SK-N-SH (cell line): ENCODE measurements around the gene ANKMY1. TPM values are rescaled to one million over a fixed set of nuclear protein-coding genes. Genes with fewer than 3 reads are reported as not detected.

Source experiments
- CTCF ChIA-PET: fragments of 300-600, 350-600 bp; formaldehyde crosslinking; extraction: SDS; loops from one replicate; lab custom pipeline; 2021; lab: Yijun Ruan, JAX
- POLR2A ChIA-PET: fragments of 350-600 bp; sonication (Branson Sonifier 250); formaldehyde crosslinking; extraction: SDS; loops from one replicate; lab custom pipeline; 2020; ENCODE audit warnings: antibody characterized with exemption, inconsistent platforms; lab: Yijun Ruan, JAX
- DNase-seq: peaks from one replicate; pipeline ENCODE4 v3.0.0; 2012
- H2AFZ ChIP-seq: fragments of 200-600 bp; sonication (generic); 2 replicates; pipeline ENCODE4 v1.8.1; 2016; ENCODE audit warnings: antibody characterized with exemption, mild to moderate bottlenecking, low read depth
- H3F3A ChIP-seq: fragments of 200-600 bp; sonication (generic); replicated peaks from 2 replicates; pipeline ENCODE3; 2016; ENCODE audit warnings: antibody characterized with exemption, mild to moderate bottlenecking; ENCODE audit not compliant: insufficient read depth
- H3K27ac ChIP-seq, 2 experiments: fragments of 200-500 bp in 1 of 2; fragments of 200-600 bp in 1 of 2; sonication (Bioruptor generic) in 1 of 2; sonication (generic), shearing (Covaris generic) in 1 of 2; 2 replicates each; pipeline versions ENCODE4 v1.5.1 to v1.6.1; 2014 to 2016; ENCODE audit warnings: low read depth in 2 of 2, inconsistent platforms in 1 of 2, low read length in 1 of 2, mild to moderate bottlenecking in 1 of 2, mixed read lengths in 1 of 2
- H3K27me3 ChIP-seq: fragments of 200-600 bp; sonication (generic), shearing (Covaris generic); 2 replicates; pipeline ENCODE4 v1.6.1; 2016; ENCODE audit warnings: mixed run types; ENCODE audit not compliant: insufficient read depth
- H3K36me3 ChIP-seq, 2 experiments: fragments of 200-500 bp in 1 of 2; fragments of 200-600 bp in 1 of 2; sonication (Bioruptor generic) in 1 of 2; sonication (generic) in 1 of 2; replicated peaks in 1 of 2; 2 replicates each; pipeline versions ENCODE3 to v1.5.1; 2014 to 2016; ENCODE audit warnings: low read length in 1 of 2, mild to moderate bottlenecking in 1 of 2; ENCODE audit not compliant: insufficient read depth in 2 of 2, control insufficient read depth in 1 of 2
- H3K4me1 ChIP-seq, 2 experiments: fragments of 200-500 bp in 1 of 2; fragments of 200-600 bp in 1 of 2; sonication (Bioruptor generic) in 1 of 2; sonication (generic), shearing (Covaris generic) in 1 of 2; 2 replicates each; pipeline versions ENCODE4 v1.5.1 to v1.6.1; 2014 to 2016; ENCODE audit warnings: low read depth in 1 of 2, low read length in 1 of 2, mixed run types in 1 of 2; ENCODE audit not compliant: insufficient read depth in 2 of 2, control insufficient read depth in 1 of 2
- H3K4me2 ChIP-seq: fragments of 200-600 bp; sonication (generic), shearing (Covaris generic); 2 replicates; pipeline ENCODE4 v1.6.1; 2017; ENCODE audit warnings: mixed run types
- H3K4me3 ChIP-seq, 2 experiments: fragments of 200-500 bp in 1 of 2; fragments of 200-600 bp in 1 of 2; sonication (Bioruptor generic) in 1 of 2; sonication (generic), shearing (Covaris generic) in 1 of 2; 2 replicates each; pipeline versions ENCODE4 v1.5.1 to v1.8.1; 2014 to 2016; ENCODE audit warnings: low read depth in 2 of 2, inconsistent platforms in 1 of 2, low read length in 1 of 2, mild to moderate bottlenecking in 1 of 2, mixed read lengths in 1 of 2, moderate library complexity in 1 of 2
- H3K79me2 ChIP-seq: fragments of 200-600 bp; sonication (generic); 2 replicates; pipeline ENCODE4 v1.8.1; 2017; ENCODE audit warnings: mild to moderate bottlenecking; ENCODE audit not compliant: insufficient read depth
- H3K9ac ChIP-seq: fragments of 200-600 bp; sonication (generic); 2 replicates; pipeline ENCODE4 v1.6.1; 2017; ENCODE audit warnings: mixed run types
- H3K9me2 ChIP-seq: fragments of 200-600 bp; sonication (generic); 2 replicates; pipeline ENCODE4 v1.6.1; 2017; ENCODE audit warnings: mixed run types
- H3K9me3 ChIP-seq: fragments of 200-600 bp; sonication (generic); 2 replicates; pipeline ENCODE4 v1.6.1; 2017; ENCODE audit warnings: mixed run types, mild to moderate bottlenecking, moderate library complexity
- H4K20me1 ChIP-seq: fragments of 200-600 bp; sonication (generic); 2 replicates; pipeline ENCODE4 v1.6.1; 2017; ENCODE audit warnings: mild to moderate bottlenecking, mixed run types; ENCODE audit not compliant: insufficient read depth
- ELF1 ChIP-seq: IDR thresholded peaks from 2 replicates; pipeline ENCODE4 v1.4.0; 2012
- EP300 ChIP-seq, 2 experiments: IDR thresholded peaks; 2 replicates each; pipeline versions ENCODE4 v1.4.0 to v1.6.1; 2012; ENCODE audit warnings: borderline replicate concordance in 1 of 2, low read depth in 1 of 2, low read length in 1 of 2
- FOSL2 ChIP-seq: IDR thresholded peaks from 2 replicates; pipeline ENCODE4 v1.4.0; 2012; ENCODE audit warnings: low read depth, mild to moderate bottlenecking, moderate library complexity, borderline replicate concordance
- FOXM1 ChIP-seq: IDR thresholded peaks from 2 replicates; pipeline ENCODE4 v1.4.0; 2012; ENCODE audit warnings: low read depth, mild to moderate bottlenecking
- GABPA ChIP-seq: IDR thresholded peaks from 2 replicates; pipeline ENCODE4 v1.4.0; 2012; ENCODE audit warnings: low read depth, mild to moderate bottlenecking
- GATA2 ChIP-seq: sonication (generic); formaldehyde crosslinking; IDR thresholded peaks from 2 replicates; pipeline ENCODE4 v1.5.0; 2020; ENCODE audit warnings: mild to moderate bottlenecking, missing genetic modification reagents
- IRF3 ChIP-seq: fragments of 150-350 bp; IDR thresholded peaks from 2 replicates; pipeline ENCODE4 v1.6.1; 2016; ENCODE audit warnings: mild to moderate bottlenecking, low read depth, low read length
- MAX ChIP-seq: IDR thresholded peaks from 2 replicates; pipeline ENCODE4 v1.4.0; 2012; ENCODE audit warnings: low read depth
- MXI1 ChIP-seq: IDR thresholded peaks from 2 replicates; pipeline ENCODE4 v1.6.1; 2012; ENCODE audit warnings: mild to moderate bottlenecking, low read depth, low read length, improper control_type of control experiment
- PBX3 ChIP-seq: IDR thresholded peaks from 2 replicates; pipeline ENCODE4; 2012
- RAD21 ChIP-seq: IDR thresholded peaks from 2 replicates; pipeline ENCODE4 v1.6.1; 2012; ENCODE audit warnings: mild to moderate bottlenecking, low read length
- RCOR1 ChIP-seq: fragments of 150-350 bp; IDR thresholded peaks from 2 replicates; pipeline ENCODE4 v1.6.1; 2017; ENCODE audit warnings: antibody characterized with exemption, low read length
- SIN3A ChIP-seq: IDR thresholded peaks from 2 replicates; pipeline ENCODE4 v1.6.1; 2012; ENCODE audit warnings: low read depth, mild to moderate bottlenecking, low read length, moderate library complexity, borderline replicate concordance
- SMC3 ChIP-seq: IDR thresholded peaks from 2 replicates; pipeline ENCODE4 v1.6.1; 2012; ENCODE audit warnings: low read depth, low read length, improper control_type of control experiment
- TAF1 ChIP-seq: IDR thresholded peaks from 2 replicates; pipeline ENCODE4 v1.6.1; 2012; ENCODE audit warnings: low read depth, mild to moderate bottlenecking, low read length, moderate library complexity, borderline replicate concordance
- TEAD4 ChIP-seq: IDR thresholded peaks from 2 replicates; pipeline ENCODE4 v1.4.0; 2012; ENCODE audit warnings: mild to moderate bottlenecking, borderline replicate concordance; ENCODE audit not compliant: insufficient read depth
- USF1 ChIP-seq: IDR thresholded peaks from 2 replicates; pipeline ENCODE4 v1.4.0; 2012; ENCODE audit warnings: low read depth, borderline replicate concordance
- USF2 ChIP-seq: fragments of 150-350 bp; IDR thresholded peaks from 2 replicates; pipeline ENCODE4 v1.6.1; 2017; ENCODE audit warnings: antibody characterized with exemption, low read length, low read depth, borderline replicate concordance
- ZBTB33 ChIP-seq: IDR thresholded peaks from 2 replicates; pipeline ENCODE4 v1.4.0; 2012; ENCODE audit warnings: low read depth, borderline replicate concordance
- WGBS: methylation state at CpG from one replicate; pipeline ENCODE4 v1.1.6; 2017; ENCODE audit warnings: low lambda C conversion rate; 5-methylcytosine and 5-hydroxymethylcytosine counted together
- polyA plus RNA-seq, 3 experiments: library from polyadenylated mRNA; depleted of rRNA; stranded (reverse); fragments of >200 nt; gene quantifications; 2 replicates each; pipeline ENCODE4 v1.2.3, GENCODE V29; 2012

The ANKMY1 gene
- polyA plus RNA-seq, 1 of the 3 experiments (the other 2 are of a cell fraction): 12.1 TPM

- H3K9me3 ChIP-seq: no peaks in the 10 kb centered on the region
- no peaks in the 10 kb centered on the region for H3K9me2 ChIP-seq
- no peak for TF ChIP-seq ELF1
- no peak for TF ChIP-seq FOSL2
- no peak for TF ChIP-seq RCOR1
- TF ChIP-seq MAX: no peak
- no peak for TF ChIP-seq SIN3A
- no peak for TF ChIP-seq TAF1
- no peak for TF ChIP-seq PBX3
- TF ChIP-seq USF1: no peak
- TF ChIP-seq EP300 (IDR thresholded peaks at IDR 0.05; ENCODE audit: borderline replicate concordance in 1 of 2, low read depth in 1 of 2, low read length in 1 of 2): no peak
- TF ChIP-seq ZBTB33: no peak
- peak; percentile 26 for DNase-seq
- ChIA-PET POLR2A (no interaction called here), CTCF (interaction anchor here (1.2 to 1.4 kb wide), 2 partner anchors 13 to 47 kb away, joined by 3 to 4 read pairs; no protein-coding TSS in a partner anchor)
- H3K4me1 ChIP-seq: no peaks in the 10 kb centered on the region
- H3F3A ChIP-seq: no peaks in the 10 kb centered on the region
- H4K20me1 ChIP-seq: no peaks in the 10 kb centered on the region
- H2AFZ ChIP-seq: no peak overlapping the region
- WGBS: 87% methylated on average over 6 of the region's 6 CpGs
- H3K9ac ChIP-seq: no peak overlapping the region
- no peak overlapping the region for H3K4me3 ChIP-seq
- no peak overlapping the region for H3K4me2 ChIP-seq
- H3K36me3 ChIP-seq: peaks cover 0 to 6% of the 10 kb centered on the region in 2 experiments
- no peak overlapping the region for H3K27ac ChIP-seq
- H3K27me3 ChIP-seq: no peaks in the 10 kb centered on the region
- no peaks in the 10 kb centered on the region for H3K79me2 ChIP-seq
These were observed 50.6 kb downstream of the ANKMY1 start for GRCh38 chr2:240507060-240507777.

GRCh38 chr2:240506406-240507059 lies 51.3 kb downstream of the ANKMY1 start:
- POLR2A ChIA-PET: no interaction called here
- Histone ChIP-seq H2AFZ (no peak overlapping the region), H3F3A (no peaks in the 10 kb centered on the region), H3K27ac (no peak overlapping the region), H4K20me1 (no peaks in the 10 kb centered on the region), H3K9me2 (no peaks in the 10 kb centered on the region), H3K4me3 (no peak overlapping the region), H3K9me3 (no peaks in the 10 kb centered on the region), H3K36me3 (no peaks in the 10 kb centered on the region), H3K9ac (no peak overlapping the region), H3K4me1 (no peaks in the 10 kb centered on the region), H3K4me2 (no peak overlapping the region), H3K79me2 (no peaks in the 10 kb centered on the region), H3K27me3 (no peaks in the 10 kb centered on the region)
- 87% methylated on average over 16 of the region's 17 CpGs for WGBS
- CTCF ChIA-PET: interaction anchor here (1.2 to 1.4 kb wide), 3 partner anchors 9 to 47 kb away, joined by 3 to 5 read pairs (median 4); no protein-coding TSS in a partner anchor
- peak; percentile 13 for DNase-seq
- no peak for TF ChIP-seq USF2
- no peak for TF ChIP-seq USF1
- TF ChIP-seq FOXM1: no peak
- no peak for TF ChIP-seq RAD21
- TF ChIP-seq TEAD4: no peak
- no peak for TF ChIP-seq SMC3
- no peak for TF ChIP-seq GABPA
- TF ChIP-seq GATA2 (CRISPR knock-in tag): no peak
- no peak for TF ChIP-seq MXI1
- TF ChIP-seq IRF3: no peak
